Nasal cavity respiratory epithelium epithelial cell of viscerocranial mucosa (primary cell): Measurements from ENCODE around the gene UGT3A2. TPM values are rescaled to one million over a fixed set of nuclear protein-coding genes. Genes with fewer than 3 reads are reported as not detected.

Experiments used
- total RNA-seq: library from RNA; depleted of rRNA; stranded (reverse); fragments of >200 nt; gene quantifications from 2 replicates; pipeline ENCODE4 v1.2.3, GENCODE V29; 2014

The UGT3A2 gene
- not detected in 2 replicates for total RNA-seq

DNA sequence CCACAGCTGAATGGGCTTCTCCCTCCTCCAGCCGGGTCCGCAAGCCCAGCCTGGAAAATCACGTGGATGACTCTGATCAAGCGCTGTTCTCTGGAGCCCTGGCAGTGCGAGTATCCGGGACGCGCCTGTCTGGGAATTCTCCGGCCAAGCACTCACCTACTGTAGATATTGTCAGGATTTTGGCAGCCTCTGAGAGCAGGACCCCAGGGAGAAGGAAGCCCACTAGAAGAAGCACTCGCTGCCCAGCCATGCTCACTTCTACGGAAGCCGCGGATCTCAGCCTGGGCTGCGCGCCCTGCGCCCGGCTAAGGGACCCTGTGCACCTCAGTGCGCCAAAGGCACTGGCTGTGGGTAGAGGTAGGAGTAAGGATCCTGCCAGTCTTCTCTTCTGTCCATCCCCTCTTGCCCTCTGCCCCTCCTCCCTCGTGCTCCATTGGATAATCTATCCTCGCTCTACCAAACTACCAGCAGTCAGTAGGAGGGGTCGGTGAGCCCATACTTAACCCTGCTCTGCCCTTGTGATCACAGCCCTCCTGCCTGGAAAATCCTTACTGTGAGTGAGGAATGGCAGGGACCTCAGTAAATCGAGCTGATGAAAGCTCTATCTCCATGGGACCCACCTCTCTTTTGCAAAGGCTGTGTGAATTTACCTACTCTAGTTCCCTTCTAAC lies at the start of gene UGT3A2:
Gene UGT3A2, minus strand, starts transcription at position 343 of the 671 bp plus-strand sequence. Its CDS starts 93 bp downstream, at position 250.

DNA sequence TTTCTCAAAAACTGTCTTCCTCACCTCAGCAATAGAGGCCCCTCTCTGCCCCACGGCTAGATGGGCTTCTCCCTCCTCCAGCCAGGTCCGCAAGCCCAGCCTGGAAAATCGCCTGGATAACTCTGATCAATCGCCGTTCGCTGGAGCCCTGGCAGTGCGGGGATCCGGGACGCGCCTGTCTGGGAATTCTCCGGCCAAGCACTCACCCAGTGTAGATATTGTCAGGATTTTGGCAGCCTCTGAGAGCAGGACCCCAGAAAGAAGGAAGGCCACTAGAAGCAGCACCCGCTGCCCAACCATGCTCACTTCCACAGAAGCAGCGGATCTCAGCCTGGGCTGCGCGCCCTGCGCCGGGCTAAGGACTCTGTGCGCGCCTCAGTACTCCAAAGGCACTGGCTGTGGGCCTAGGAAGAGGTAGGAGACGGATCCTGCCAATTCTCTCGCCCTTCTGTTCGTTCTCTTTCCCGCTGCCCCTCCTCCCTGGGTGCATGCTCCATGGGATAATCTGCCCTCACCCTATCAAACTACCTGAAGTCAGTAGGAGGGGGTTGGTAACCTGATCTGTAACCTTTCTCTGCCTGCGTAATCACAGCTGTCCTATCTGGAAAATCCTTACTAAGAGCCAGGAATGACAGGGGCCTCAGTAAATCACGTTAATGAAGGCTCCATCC lies 75.6 kb downstream of the UGT3A2 start, which contains the start of gene UGT3A1:
Gene UGT3A1, minus strand, starts transcription at position 450 of the 671 bp plus-strand sequence. Its CDS starts 150 bp downstream, at position 300.

Other genes with a start within 250 kb of the UGT3A2 start
- gene IL7R, start 210.0 kb downstream of the UGT3A2 start, total RNA-seq, result under 0.01 and 0.50 TPM in 2 replicates
- not detected in 2 replicates for gene CAPSL, start 128.3 kb downstream of the UGT3A2 start, total RNA-seq
- not detected in 2 replicates for gene UGT3A1, start 75.5 kb downstream of the UGT3A2 start, total RNA-seq
- gene LMBRD2, start 85.0 kb upstream of the UGT3A2 start, total RNA-seq, result 15.7 and 33.1 TPM in 2 replicates
- gene SKP2, start 85.2 kb upstream of the UGT3A2 start, total RNA-seq, result 13.0 and 20.1 TPM in 2 replicates
- gene NADK2, start 175.0 kb upstream of the UGT3A2 start, total RNA-seq, result 35.0 and 41.7 TPM in 2 replicates
- not detected in 2 replicates for gene RANBP3L, start 235.0 kb upstream of the UGT3A2 start, total RNA-seq